NCI-H2029 treated with DMSO at 0.1 percent for 48 hours (cell line): ENCODE results near the gene TTC24.

Source experiments
- DNase-seq: peaks from one replicate; lab custom pipeline; 2025; lab: John Stamatoyannopoulos, UW

TTC24 gene

GRCh38 chr1:156554971-156555370 lies 24.6 kb upstream of the TTC24 start:
- no peak for DNase-seq

GRCh38 chr1:156555715-156556114 lies 23.8 kb upstream of the TTC24 start:
- DNase-seq: no peak

GRCh38 chr1:156556354-156556753 lies 23.2 kb upstream of the TTC24 start:
- no peak for DNase-seq

GRCh38 chr1:156559086-156559796 lies 20.3 kb upstream of the TTC24 start:
- DNase-seq: no peak

- no peak for DNase-seq
These were observed 19.6 kb upstream of the TTC24 start for GRCh38 chr1:156559797-156560385.

GRCh38 chr1:156560585-156561163 lies 18.8 kb upstream of the TTC24 start:
- no peak for DNase-seq

- DNase-seq: no peak
These were observed 14.0 kb upstream of the TTC24 start for GRCh38 chr1:156565519-156565918.

GRCh38 chr1:156566436-156566835 lies 13.1 kb upstream of the TTC24 start:
- no peak for DNase-seq

GRCh38 chr1:156571261-156571852 lies 8.2 kb upstream of the TTC24 start:
- no peak for DNase-seq

GRCh38 chr1:156571919-156572662 lies 7.4 kb upstream of the TTC24 start, which contains the start of gene IQGAP3:
Gene IQGAP3 (minus strand): TSS chr1:156572565. CDS start chr1:156572529, 36 bp downstream.
- DNase-seq: peak; percentile 73

GRCh38 chr1:156572663-156573018 lies 6.9 kb upstream of the TTC24 start:
- DNase-seq: no peak

GRCh38 chr1:156574039-156574633 lies 5.4 kb upstream of the TTC24 start:
- no peak for DNase-seq

- DNase-seq: peak; percentile 28
These were observed 2.0 kb upstream of the TTC24 start for GRCh38 chr1:156577550-156577949.

GRCh38 chr1:156578055-156578454 lies 1.5 kb upstream of the TTC24 start:
- no peak for DNase-seq

- no peak for DNase-seq
These were observed 2.3 kb downstream of the TTC24 start for GRCh38 chr1:156581661-156582387.

GRCh38 chr1:156582388-156583017 lies 3.0 kb downstream of the TTC24 start:
- no peak for DNase-seq

GRCh38 chr1:156583821-156584622 lies 4.5 kb downstream of the TTC24 start:
- DNase-seq: peak; percentile 72

GRCh38 chr1:156584813-156585212 lies 5.3 kb downstream of the TTC24 start:
- DNase-seq: no peak

GRCh38 chr1:156586323-156586722 lies 6.8 kb downstream of the TTC24 start:
- DNase-seq: no peak

GRCh38 chr1:156586892-156587477 lies 7.5 kb downstream of the TTC24 start:
- DNase-seq: no peak
